HG02642 (cell line): ENCODE results near the gene C19orf33.
"Not testable (repeated sequence)": the region's sequence is repeated elsewhere in the genome, so short reads cannot be mapped to it uniquely, and the experiment has no call there.

ENCODE experiments used
- ATAC-seq: cut with Tn5 transposase; IDR thresholded peaks from one replicate; pipeline ENCODE4 v1.9.1; 2021; ENCODE audit warnings: mild to moderate bottlenecking; ENCODE audit not compliant: unreplicated experiment, poor library complexity

The C19orf33 gene

DNA sequence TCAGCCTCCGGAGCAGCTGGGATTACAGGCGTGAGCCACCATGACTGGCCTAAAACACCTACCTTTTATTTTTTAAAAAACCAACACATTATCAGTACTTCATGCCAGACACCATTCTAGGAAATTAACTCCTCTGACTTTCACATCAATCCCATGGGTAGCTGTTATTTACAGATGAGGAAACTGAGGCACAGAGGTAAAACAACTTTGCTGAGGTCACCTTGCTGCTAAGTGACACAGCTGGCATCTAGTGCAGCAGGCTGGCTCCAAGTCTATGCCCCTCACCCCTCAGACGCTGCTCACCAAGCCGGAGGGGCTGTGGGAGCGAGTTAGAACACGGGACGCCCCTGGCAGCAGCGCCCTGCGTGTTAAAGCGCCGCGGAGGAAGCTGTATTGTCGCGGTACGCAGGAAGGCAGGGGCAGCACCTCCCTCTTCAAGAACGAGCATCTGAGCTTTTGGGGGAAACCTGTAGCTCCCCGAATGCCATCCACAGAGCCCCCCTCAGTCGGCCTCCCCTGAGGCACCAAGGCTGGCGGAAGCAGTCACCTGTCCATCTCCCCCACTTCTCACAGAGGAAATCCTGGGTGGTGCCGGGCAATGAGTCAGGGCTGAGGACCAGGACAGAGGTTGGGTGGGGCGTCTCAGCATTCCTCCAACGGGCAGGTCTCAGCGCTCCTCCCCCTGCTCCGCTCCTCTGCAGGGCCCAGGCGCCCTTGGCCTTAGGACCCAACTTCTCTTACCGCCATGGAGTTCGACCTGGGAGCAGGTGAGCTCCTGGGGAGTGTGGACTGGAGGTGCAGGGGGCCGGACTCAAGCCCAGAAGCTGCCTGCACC, at the start of gene C19orf33:
Gene C19orf33 (plus strand): TSS at position 735 of the 835 bp plus-strand sequence. CDS start 11 bp downstream, at position 746.
- ATAC-seq, result no peak

GRCh38 chr19:38255383-38256014, 48.6 kb upstream of the C19orf33 start:
- ATAC-seq, result no peak

DNA sequence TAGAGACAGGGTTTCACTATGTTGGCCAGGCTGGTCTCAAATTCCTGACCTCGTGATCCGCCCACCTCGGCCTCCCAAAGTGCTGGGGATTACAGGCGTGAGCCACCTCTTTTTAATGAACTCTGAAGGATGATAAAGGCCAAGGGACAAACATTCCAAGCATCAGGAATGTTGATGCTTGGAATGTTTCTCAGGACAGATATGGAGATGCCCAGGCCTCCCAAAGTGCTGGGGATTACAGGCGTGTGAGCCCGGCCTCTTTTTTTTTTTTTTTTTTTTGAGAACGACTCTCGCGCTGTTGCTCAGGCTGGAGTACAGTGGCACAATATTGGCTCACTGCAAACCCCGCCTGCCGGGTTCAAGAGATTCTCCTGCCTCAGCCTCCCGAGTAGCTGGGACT, 42.1 kb upstream of the C19orf33 start:
- not testable (repeated sequence) for ATAC-seq

DNA sequence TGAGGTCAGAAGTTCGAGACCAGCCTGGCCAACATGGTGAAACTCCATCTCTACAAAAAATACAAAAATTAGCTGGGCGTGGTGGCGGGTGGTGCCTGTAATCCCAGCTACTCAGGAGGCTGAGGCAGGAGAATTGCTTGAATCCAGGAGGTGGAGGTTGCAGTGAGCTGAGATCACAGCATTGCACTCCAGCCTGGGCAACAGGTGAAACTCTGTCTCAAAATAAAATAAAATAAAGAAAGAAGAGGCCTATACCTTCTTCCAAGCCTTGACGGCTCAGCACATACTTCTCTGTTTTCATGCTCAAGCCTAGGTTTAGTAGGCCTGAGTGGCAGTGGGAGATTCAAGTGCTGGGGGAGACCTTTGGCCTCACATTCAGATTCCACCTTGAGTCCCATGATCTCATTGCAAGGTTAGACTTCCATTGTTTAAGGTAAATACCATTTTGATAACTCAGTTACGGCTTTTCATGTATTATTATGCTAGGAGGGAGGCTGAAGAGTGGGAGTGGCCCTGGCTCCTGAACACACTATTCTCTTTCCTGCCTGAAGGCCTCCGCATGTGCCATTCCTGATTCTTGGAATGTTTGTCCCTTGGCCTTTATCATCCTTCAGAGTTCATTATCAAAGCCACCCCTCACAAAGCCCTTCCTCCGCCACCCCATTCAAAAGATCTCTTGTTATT, 41.3 kb upstream of the C19orf33 start:
- no peak for ATAC-seq

- no peak for ATAC-seq
Measured at GRCh38 chr19:38263689-38264485, 40.2 kb upstream of the C19orf33 start.

- no peak for ATAC-seq
Measured at GRCh38 chr19:38264486-38265212, 39.4 kb upstream of the C19orf33 start, which contains the start of gene SPINT2. TSS of gene SPINT2 (plus strand) at chr19:38264573. CDS start at chr19:38264893, 320 bp downstream.

GRCh38 chr19:38265213-38265861, 38.7 kb upstream of the C19orf33 start:
- no peak for ATAC-seq

- ATAC-seq, result no peak
Measured at GRCh38 chr19:38265921-38266429, 38.1 kb upstream of the C19orf33 start.

- no peak for ATAC-seq
Measured at GRCh38 chr19:38266981-38267597, 37.0 kb upstream of the C19orf33 start.

DNA sequence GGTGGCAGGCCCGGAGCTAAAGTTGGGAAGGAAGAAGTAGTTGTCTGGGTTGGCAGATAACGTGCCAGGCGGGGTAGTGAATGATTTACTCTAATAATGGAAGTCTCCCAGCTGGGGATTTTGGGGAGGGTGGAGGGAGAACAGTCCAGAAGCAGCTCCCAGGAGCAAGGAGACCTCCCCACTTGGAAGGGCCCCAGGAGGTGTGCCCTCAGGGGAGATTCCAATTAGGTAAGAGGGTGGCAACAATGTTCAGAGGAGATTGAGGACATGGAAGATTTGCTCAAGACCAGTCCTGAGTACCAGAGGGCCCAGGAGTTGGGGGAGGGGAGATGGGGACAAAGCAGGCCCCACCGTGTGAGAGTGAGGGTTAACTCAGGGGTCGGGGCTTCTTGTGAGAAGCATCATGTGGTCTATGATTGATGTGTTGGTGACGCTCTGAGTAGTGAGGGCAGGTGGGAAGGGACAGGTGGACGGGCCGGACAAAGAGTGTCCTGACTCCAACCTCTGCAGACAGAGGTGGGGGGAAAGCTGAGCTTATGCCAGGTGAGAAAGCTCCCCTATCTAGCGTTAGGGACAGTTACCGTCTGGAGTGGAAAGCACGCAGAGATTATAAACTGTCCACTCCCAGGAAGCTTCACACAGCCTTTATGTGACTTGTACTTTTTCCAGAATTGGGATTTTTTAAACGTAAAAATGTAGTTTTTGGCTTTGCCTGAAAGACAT, 36.1 kb upstream of the C19orf33 start:
- no peak for ATAC-seq

GRCh38 chr19:38268539-38268938, 35.5 kb upstream of the C19orf33 start:
- ATAC-seq, result no peak

DNA sequence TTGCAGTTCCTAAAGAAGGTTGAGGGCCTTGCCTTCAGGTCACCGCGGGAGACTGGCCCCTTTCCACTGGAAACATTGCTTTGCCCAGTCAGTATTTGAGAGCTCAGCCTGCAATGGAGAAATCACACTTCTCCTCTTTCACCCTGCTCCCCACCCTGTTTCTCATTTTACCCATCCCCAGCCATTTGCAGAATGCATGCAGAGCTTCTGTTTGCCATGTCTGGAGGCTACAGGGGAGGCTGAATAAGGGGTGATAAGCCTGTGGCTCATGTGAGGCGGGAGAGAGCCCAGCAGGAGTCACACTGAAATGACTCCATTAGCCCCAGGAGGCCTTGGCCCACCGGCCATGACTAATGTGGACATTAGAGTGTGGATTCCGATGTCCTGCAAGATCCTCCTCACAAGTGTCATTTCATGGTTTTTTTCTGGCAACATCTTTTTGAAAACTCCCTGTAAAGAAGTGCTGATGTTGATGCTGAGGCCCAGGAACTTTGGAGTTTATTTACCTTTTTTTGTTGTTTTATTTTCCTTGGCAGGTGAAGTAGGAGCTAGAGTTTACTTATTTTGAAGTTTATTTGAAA, 33.4 kb upstream of the C19orf33 start:
- no peak for ATAC-seq

DNA sequence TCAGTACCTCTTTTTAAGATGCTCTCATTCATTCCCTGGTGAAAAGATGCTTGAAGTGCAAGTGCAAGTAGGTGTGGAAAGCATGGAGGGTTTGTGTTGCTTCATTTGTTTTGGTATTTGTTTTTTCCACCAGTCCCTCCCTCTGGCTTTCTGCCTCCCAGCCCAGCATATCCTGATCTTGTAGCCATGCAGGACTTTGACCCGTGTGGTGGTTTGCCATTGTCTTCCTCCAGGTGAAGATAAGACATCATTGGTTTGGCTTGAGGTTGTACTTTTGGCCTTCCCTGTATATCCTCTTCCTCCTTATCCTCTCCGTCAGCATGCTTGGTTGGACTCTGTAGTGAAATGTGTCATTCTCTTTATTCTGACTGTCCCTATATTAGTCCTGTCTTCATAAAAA, 30.6 kb upstream of the C19orf33 start:
- no peak for ATAC-seq

- no peak for ATAC-seq
Measured at GRCh38 chr19:38274739-38275138, 29.3 kb upstream of the C19orf33 start.

- no peak for ATAC-seq
Measured at GRCh38 chr19:38276942-38277517, 27.0 kb upstream of the C19orf33 start.

DNA sequence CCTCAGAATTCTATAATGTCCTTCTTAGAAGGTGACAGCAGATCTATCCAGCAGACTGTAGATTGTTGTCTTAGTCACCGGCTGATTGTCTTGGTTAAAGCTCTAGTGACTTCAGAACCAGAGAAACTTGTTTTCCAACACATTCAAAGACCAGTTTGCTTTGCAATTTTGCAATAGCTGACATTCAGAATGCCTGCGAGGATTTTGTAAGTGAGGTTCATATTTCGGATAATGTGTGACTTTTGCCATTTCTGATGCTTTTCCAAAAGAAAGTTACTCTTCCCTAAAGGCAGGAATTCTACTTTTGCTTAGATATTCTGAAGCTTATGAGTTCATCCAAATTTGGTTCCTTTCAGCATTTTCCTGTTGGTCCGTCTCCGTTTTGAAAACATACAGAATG, 26.5 kb upstream of the C19orf33 start:
- no peak for ATAC-seq
